Stimulated activated naive CD8-positive, alpha-beta T cell treated with anti-CD3 and anti-CD28 coated beads, Interleukin-15, Interleukin-2, amounts not matched to agents 100 ng/mL and 50 ng/mL, for 24 hours (primary cell): ENCODE measurements around the gene TLR1.
A peak's percentile ranks its signal among the peaks of the same experiment; 100 is the strongest.
"Not testable (repeated sequence)": the region's sequence is repeated elsewhere in the genome, so short reads cannot be mapped to it uniquely, and the experiment has no call there.

Experiments
- H3K27ac Mint-ChIP-seq: one replicate; pipeline ENCODE4 v1.8.0; 2021; ENCODE audit warnings: mild to moderate bottlenecking, mixed read lengths
- H3K27me3 Mint-ChIP-seq: one replicate; pipeline ENCODE4 v1.8.0; 2021; ENCODE audit warnings: mixed read lengths
- H3K36me3 Mint-ChIP-seq: one replicate; pipeline ENCODE4 v1.8.0; 2021; ENCODE audit warnings: low read depth, mixed read lengths
- H3K4me1 Mint-ChIP-seq: one replicate; pipeline ENCODE4 v1.8.0; 2021; ENCODE audit warnings: low read depth, mixed read lengths
- H3K4me3 Mint-ChIP-seq: one replicate; pipeline ENCODE4 v1.8.0; 2021; ENCODE audit warnings: mild to moderate bottlenecking, mixed read lengths
- H3K9me3 Mint-ChIP-seq: one replicate; pipeline ENCODE4 v1.8.0; 2021; ENCODE audit warnings: mixed read lengths

Gene TLR1

GRCh38 chr4:38769857-38770256 is 34.7 kb downstream of the TLR1 start:
- no peak overlapping the region for H3K27ac Mint-ChIP-seq

GRCh38 chr4:38769441-38769840 is 35.1 kb downstream of the TLR1 start:
- Mint-ChIP-seq H3K4me1 (peaks cover 6% of the 10 kb centered on the region), H3K9me3 (peaks cover 12% of the 10 kb centered on the region), H3K27me3 (no peaks in the 10 kb centered on the region), H3K27ac (no peak overlapping the region), H3K36me3 (peaks cover 7% of the 10 kb centered on the region), H3K4me3 (no peak overlapping the region)

More at GRCh38 chr4:38769857-38770256, 34.7 kb downstream of the TLR1 start:
- Mint-ChIP-seq H3K4me1 (peaks cover 6% of the 10 kb centered on the region), H3K9me3 (peaks cover 15% of the 10 kb centered on the region), H3K27me3 (no peaks in the 10 kb centered on the region), H3K36me3 (peaks cover 11% of the 10 kb centered on the region), H3K4me3 (no peak overlapping the region)

GRCh38 chr4:38768968-38769394 is 35.6 kb downstream of the TLR1 start:
- Mint-ChIP-seq H3K27me3 (no peaks in the 10 kb centered on the region), H3K27ac (no peak overlapping the region), H3K36me3 (peaks cover 4% of the 10 kb centered on the region), H3K4me1 (peaks cover 10% of the 10 kb centered on the region), H3K4me3 (no peak overlapping the region), H3K9me3 (peaks cover 11% of the 10 kb centered on the region)

- H3K36me3 Mint-ChIP-seq, H3K9me3 Mint-ChIP-seq, H3K27me3 Mint-ChIP-seq, H3K4me3 Mint-ChIP-seq, H3K27ac Mint-ChIP-seq: not testable (repeated sequence)
- peaks cover 19% of the 10 kb centered on the region for H3K4me1 Mint-ChIP-seq
These were observed 37.7 kb downstream of the TLR1 start for GRCh38 chr4:38766940-38767339.

- H3K9me3 Mint-ChIP-seq, result peaks cover 7% of the 10 kb centered on the region
- H3K27me3 Mint-ChIP-seq, result no peaks in the 10 kb centered on the region
- peaks cover 33% of the 10 kb centered on the region for H3K4me1 Mint-ChIP-seq
- no peak overlapping the region for H3K27ac Mint-ChIP-seq
- H3K4me3 Mint-ChIP-seq, result no peak overlapping the region
- H3K36me3 Mint-ChIP-seq, result peaks cover 4% of the 10 kb centered on the region
These were observed 39.2 kb downstream of the TLR1 start for GRCh38 chr4:38765382-38765781.

- H3K9me3 Mint-ChIP-seq, result peaks cover 7% of the 10 kb centered on the region
- H3K4me1 Mint-ChIP-seq, result peaks cover 30% of the 10 kb centered on the region
- H3K27ac Mint-ChIP-seq, result no peak overlapping the region
- H3K27me3 Mint-ChIP-seq, result no peaks in the 10 kb centered on the region
- H3K36me3 Mint-ChIP-seq, result peaks cover 4% of the 10 kb centered on the region
- H3K4me3 Mint-ChIP-seq, result no peak overlapping the region
These were observed 40.3 kb downstream of the TLR1 start for GRCh38 chr4:38764277-38764676.

GRCh38 chr4:38762560-38762959 is 42.0 kb downstream of the TLR1 start:
- H3K4me1 Mint-ChIP-seq, result peaks cover 33% of the 10 kb centered on the region
- H3K27ac Mint-ChIP-seq, result peak overlapping the region; percentile 87
- peak overlapping the region; percentile 61 for H3K4me3 Mint-ChIP-seq
- H3K27me3 Mint-ChIP-seq, result no peaks in the 10 kb centered on the region
- peaks cover 4% of the 10 kb centered on the region for H3K36me3 Mint-ChIP-seq
- H3K9me3 Mint-ChIP-seq, result peaks cover 7% of the 10 kb centered on the region

GRCh38 chr4:38759790-38760122 is 44.8 kb downstream of the TLR1 start:
- Mint-ChIP-seq H3K27me3 (no peaks in the 10 kb centered on the region), H3K4me3 (no peak overlapping the region), H3K27ac (no peak overlapping the region), H3K4me1 (peaks cover 33% of the 10 kb centered on the region), H3K9me3 (no peaks in the 10 kb centered on the region), H3K36me3 (no peaks in the 10 kb centered on the region)

- Mint-ChIP-seq H3K4me1 (peaks cover 31% of the 10 kb centered on the region), H3K27ac (no peak overlapping the region), H3K9me3 (no peaks in the 10 kb centered on the region), H3K36me3 (no peaks in the 10 kb centered on the region), H3K27me3 (no peaks in the 10 kb centered on the region), H3K4me3 (no peak overlapping the region)
These were observed 45.3 kb downstream of the TLR1 start for GRCh38 chr4:38759113-38759789.

GRCh38 chr4:38757945-38758600 is 46.5 kb downstream of the TLR1 start:
- no peak overlapping the region for H3K4me3 Mint-ChIP-seq
- H3K27me3 Mint-ChIP-seq, result no peaks in the 10 kb centered on the region
- H3K4me1 Mint-ChIP-seq, result peaks cover 28% of the 10 kb centered on the region
- H3K36me3 Mint-ChIP-seq, result no peaks in the 10 kb centered on the region
- H3K27ac Mint-ChIP-seq, result no peak overlapping the region
- H3K9me3 Mint-ChIP-seq, result no peaks in the 10 kb centered on the region

GRCh38 chr4:38752941-38753806 is 51.4 kb downstream of the TLR1 start:
- H3K9me3 Mint-ChIP-seq, result peaks cover 6% of the 10 kb centered on the region
- H3K27ac Mint-ChIP-seq, result no peak overlapping the region
- H3K27me3 Mint-ChIP-seq, result no peaks in the 10 kb centered on the region
- peaks cover 6% of the 10 kb centered on the region for H3K36me3 Mint-ChIP-seq
- no peak overlapping the region for H3K4me3 Mint-ChIP-seq
- peaks cover 11% of the 10 kb centered on the region for H3K4me1 Mint-ChIP-seq

GRCh38 chr4:38752372-38752940 is 52.1 kb downstream of the TLR1 start:
- Mint-ChIP-seq H3K4me1 (peaks cover 11% of the 10 kb centered on the region), H3K36me3 (peaks cover 8% of the 10 kb centered on the region), H3K4me3 (no peak overlapping the region), H3K27ac (no peak overlapping the region), H3K27me3 (no peaks in the 10 kb centered on the region), H3K9me3 (peaks cover 8% of the 10 kb centered on the region)

GRCh38 chr4:38751341-38752010 is 53.1 kb downstream of the TLR1 start:
- peaks cover 11% of the 10 kb centered on the region for H3K4me1 Mint-ChIP-seq
- H3K4me3 Mint-ChIP-seq, result no peak overlapping the region
- no peaks in the 10 kb centered on the region for H3K27me3 Mint-ChIP-seq
- H3K27ac Mint-ChIP-seq, result no peak overlapping the region
- peaks cover 16% of the 10 kb centered on the region for H3K9me3 Mint-ChIP-seq
- peaks cover 14% of the 10 kb centered on the region for H3K36me3 Mint-ChIP-seq

- Mint-ChIP-seq H3K9me3 (peaks cover 16% of the 10 kb centered on the region), H3K27ac (no peak overlapping the region), H3K4me1 (peaks cover 11% of the 10 kb centered on the region), H3K4me3 (no peak overlapping the region), H3K36me3 (peaks cover 14% of the 10 kb centered on the region), H3K27me3 (no peaks in the 10 kb centered on the region)
These were observed 55.3 kb downstream of the TLR1 start for GRCh38 chr4:38749336-38749735.
